Brain pericyte (primary cell): Measurements from ENCODE around the gene IBA57.
"Not testable (repeated sequence)": the region's sequence is repeated elsewhere in the genome, so short reads cannot be mapped to it uniquely, and the experiment has no call there.

Source experiments
- DNase-seq: peaks from one replicate; pipeline ENCODE4 v3.0.0-alpha.2; 2012; ENCODE audit warnings: low read depth, low spot score

Gene IBA57

GRCh38 chr1:228212966-228213844 is 47.6 kb downstream of the IBA57 start:
- DNase-seq = no peak

GRCh38 chr1:228213917-228214808 is 48.6 kb downstream of the IBA57 start:
- no peak for DNase-seq

DNA sequence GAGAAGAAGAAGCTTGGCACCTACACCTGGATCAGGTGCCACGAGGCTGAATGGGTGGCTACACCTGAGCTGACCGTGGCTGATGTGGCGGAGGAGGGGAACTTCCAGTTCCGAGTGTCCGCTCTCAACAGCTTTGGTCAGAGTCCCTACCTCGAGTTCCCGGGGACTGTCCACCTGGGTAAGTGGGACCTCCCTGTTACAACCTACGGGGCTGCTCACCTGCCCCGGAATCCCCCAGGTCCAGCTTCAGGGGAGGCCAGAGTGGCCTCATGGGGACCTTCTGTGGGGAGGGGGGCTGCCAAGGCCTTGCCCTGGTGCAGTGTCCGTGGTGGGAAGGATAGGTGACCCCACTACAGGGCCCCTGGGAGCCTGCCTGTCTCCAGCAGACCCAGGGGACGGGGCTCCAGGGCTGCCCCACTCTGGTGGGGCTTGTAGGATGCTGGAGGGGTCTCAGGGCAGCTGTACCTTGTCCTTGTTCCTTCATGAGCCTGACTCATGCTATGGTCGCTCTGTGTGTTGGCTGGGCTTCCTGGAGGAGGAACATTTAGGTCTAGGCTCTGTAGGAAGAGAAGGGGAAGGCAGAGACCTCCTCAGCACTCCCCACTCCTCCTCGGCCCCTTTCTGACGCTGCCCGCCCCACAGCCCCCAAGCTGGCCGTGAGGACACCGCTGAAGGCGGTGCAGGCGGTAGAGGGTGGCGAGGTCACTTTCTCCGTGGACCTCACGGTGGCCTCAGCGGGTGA is 49.5 kb downstream of the IBA57 start:
- no peak for DNase-seq

- DNase-seq = no peak
These were observed 50.1 kb downstream of the IBA57 start for GRCh38 chr1:228215663-228216116.

GRCh38 chr1:228216371-228217320 is 51.0 kb downstream of the IBA57 start:
- no peak for DNase-seq

- no peak for DNase-seq
These were observed 52.1 kb downstream of the IBA57 start for GRCh38 chr1:228217551-228218344.

DNA sequence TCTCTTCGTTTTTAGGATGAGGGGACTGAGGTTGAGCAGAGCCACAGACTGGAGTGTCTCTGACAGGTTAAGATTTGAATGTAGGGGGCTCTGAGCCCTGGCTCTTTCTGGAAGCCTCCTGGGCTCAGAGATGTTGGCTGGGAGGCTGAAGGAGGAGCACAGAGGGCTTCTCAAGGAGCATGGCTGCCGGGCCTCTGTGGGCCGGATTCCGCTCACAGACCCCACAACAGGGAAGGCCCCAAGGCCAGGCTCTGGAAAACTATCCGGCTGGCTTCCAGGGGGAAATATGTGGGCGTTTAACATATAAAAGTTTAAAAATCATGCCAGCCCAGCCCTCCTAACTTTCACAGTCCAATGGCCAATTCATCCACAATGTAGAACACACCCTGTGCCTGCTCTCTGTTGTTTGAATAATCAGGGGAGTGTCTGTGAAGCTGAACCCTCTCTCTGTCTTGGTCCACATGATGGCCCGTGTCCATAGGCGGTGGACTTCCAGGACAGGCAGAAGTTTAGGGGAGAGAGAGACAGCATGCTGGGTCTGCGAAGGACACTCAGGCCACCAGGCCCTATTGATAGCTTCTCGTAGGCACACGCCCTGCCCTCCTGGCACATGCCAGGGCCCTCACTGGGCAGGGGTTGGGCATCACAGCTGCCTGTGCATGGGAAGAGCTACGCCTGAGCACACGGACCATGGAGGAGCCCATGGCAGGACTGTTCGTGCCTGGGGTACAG is 53.1 kb downstream of the IBA57 start:
- no peak for DNase-seq

- no peak for DNase-seq
These were observed 53.8 kb downstream of the IBA57 start for GRCh38 chr1:228219245-228219961.

DNA sequence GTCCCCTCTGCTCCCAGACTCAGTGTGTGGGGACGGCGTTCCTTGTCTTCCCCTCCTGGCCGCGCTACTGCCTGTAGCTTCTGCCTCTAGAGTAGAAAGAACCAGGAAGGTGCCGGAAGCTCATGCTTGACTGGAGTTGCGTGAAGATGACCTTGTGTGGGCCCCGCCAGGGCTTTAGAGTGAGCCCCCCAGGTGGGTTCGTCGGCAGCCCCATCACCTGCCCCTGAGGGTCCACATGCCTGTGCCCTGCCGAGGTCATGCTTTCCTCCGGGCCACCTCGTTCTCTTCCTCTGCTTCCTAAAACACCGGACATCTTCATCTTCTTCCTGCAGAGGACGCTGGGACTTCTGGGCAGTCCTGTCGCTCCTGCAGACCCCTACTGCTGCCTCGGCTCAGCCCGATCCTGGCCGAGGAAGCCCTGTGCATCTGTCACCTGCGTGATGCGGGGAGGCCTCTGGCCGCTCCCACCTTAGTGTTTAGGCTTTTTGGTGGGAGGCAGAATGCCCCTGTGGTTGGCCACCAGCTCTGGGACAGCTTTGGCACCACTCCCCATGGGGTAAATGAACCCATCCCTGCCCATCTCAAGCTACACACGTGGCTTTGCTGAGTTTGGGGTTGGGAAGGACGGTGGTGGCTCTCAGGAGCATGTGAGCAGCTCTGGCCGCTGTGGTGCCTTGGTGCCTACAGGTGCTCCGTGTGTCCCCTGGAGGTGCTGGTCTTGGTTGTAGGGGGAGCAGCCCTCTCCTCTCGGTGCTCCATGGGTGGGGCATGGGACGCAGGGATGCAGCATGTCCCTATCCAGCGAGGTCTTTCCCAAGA is 54.6 kb downstream of the IBA57 start:
- DNase-seq = no peak

- not testable (repeated sequence) for DNase-seq
These were observed 55.5 kb downstream of the IBA57 start for GRCh38 chr1:228221097-228221496.

GRCh38 chr1:228222548-228222947 is 56.9 kb downstream of the IBA57 start:
- no peak for DNase-seq

- no peak for DNase-seq
These were observed 58.9 kb downstream of the IBA57 start for GRCh38 chr1:228224198-228225164.

DNA sequence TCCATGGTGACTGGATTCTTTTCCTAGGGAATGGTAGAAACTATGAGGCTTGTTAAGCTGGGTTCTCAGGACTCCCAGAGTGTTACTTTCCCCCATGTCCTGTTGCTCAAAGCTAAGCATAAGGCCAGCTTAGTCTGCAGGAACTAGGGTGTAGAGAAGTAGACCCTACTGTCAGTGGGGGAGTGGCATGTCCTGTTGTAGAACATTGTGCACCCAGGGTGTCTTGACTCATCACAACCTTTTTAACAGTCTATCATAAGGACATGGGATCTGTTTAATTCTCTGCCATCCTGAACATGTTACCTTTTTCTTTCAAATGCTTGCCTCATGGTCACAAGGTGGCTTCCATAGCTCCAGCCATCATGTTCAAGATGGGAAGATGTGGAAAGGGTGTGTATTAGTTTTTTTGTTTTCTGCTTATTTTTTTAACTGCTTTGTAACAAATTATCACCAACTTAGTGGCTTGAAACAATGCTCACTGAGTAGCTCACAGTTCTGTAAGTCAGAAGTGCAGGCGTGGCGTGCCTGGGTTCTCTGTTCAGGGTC is 59.6 kb downstream of the IBA57 start:
- DNase-seq = no peak

- DNase-seq = no peak
These were observed 60.1 kb downstream of the IBA57 start for GRCh38 chr1:228225740-228226139.

DNA sequence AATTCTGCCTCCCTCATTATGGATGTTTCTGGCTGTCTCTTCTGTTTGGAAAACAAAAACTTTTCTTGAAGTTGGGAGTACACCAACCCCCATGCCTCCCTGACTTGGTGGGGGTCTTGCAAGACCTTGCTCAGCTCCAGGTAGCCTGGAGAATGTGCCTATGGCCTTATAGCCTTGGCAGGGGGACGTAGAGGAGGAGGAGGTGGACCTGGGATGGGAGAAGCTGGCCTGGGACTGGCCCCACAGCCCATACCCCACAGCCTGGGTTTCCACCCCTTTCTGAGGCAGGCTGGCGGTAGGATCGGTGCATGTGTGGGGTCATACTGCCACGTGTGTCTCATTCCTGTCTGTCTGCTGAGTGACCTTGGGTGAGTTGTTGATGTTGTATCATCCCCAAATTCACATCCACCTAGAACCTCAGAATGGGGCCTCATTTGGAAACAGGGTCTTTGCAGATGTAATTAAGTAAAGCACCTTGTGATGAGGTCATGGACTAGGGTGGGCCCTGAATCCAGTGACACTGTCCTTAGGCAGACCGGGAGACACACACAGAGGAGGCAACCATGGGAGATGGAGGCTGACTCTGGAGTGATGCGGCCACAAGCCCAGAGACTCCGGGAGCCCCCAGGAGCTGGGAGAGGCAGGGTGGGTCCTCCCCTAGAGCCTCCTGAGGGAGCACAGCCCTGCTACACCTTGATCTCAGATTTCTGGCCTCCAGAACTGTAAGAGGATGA is 60.7 kb downstream of the IBA57 start:
- no peak for DNase-seq
